Neutrophil (primary cell): ENCODE data around the gene ALDH1L2.

Experiments
- H3K27ac ChIP-seq: fragments of 200-600 bp; sonication (generic); 2 replicates; pipeline ENCODE4 v1.5.1; 2016; ENCODE audit warnings: mild to moderate bottlenecking, moderate library complexity
- H3K27me3 ChIP-seq: fragments of 200-600 bp; sonication (generic); 2 replicates; pipeline ENCODE4 v1.6.0; 2016; ENCODE audit warnings: mild to moderate bottlenecking
- H3K36me3 ChIP-seq: fragments of 200-600 bp; sonication (generic); 2 replicates; pipeline ENCODE4 v1.5.1; 2017
- H3K4me1 ChIP-seq, 2 experiments: fragments of 200-600 bp in 1 of 2; sonication (generic) in 1 of 2; 1 replicate in 1 of 2; 2 replicates in 1 of 2; pipeline versions ENCODE4 v1.5.1 to v1.6.1; 2013 to 2016; ENCODE audit warnings: low read depth in 1 of 2, low read length in 1 of 2, mild to moderate bottlenecking in 1 of 2, moderate library complexity in 1 of 2; ENCODE audit not compliant: control insufficient read depth in 1 of 2, insufficient read depth in 1 of 2
- H3K4me3 ChIP-seq, 2 experiments: fragments of 200-600 bp in 1 of 2; sonication (generic) in 1 of 2; 1 replicate in 1 of 2; 2 replicates in 1 of 2; pipeline ENCODE4 v1.5.1; 2013 to 2016; ENCODE audit warnings: low read depth in 1 of 2, low read length in 1 of 2, mild to moderate bottlenecking in 1 of 2, moderate library complexity in 1 of 2
- H3K9me3 ChIP-seq: fragments of 200-600 bp; sonication (generic); 2 replicates; pipeline ENCODE4 v1.5.1; 2016
- TF ChIP-seq, protein P1 (sequence below): fragments of 200-600 bp; sonication (generic); IDR thresholded peaks from 2 replicates; pipeline ENCODE4 v1.5.1; 2016; ENCODE audit warnings: antibody characterized with exemption

Gene ALDH1L2

GRCh38 chr12:105018776-105019175 is 65.5 kb downstream of the ALDH1L2 start:
- Histone ChIP-seq H3K27me3 (no peaks in the 10 kb centered on the region), H3K9me3 (no peaks in the 10 kb centered on the region), H3K27ac (no peak overlapping the region), H3K4me3 (no peak overlapping the region), H3K4me1 (no peaks in the 10 kb centered on the region), H3K36me3 (no peaks in the 10 kb centered on the region)
- TF ChIP-seq, protein P1, sequence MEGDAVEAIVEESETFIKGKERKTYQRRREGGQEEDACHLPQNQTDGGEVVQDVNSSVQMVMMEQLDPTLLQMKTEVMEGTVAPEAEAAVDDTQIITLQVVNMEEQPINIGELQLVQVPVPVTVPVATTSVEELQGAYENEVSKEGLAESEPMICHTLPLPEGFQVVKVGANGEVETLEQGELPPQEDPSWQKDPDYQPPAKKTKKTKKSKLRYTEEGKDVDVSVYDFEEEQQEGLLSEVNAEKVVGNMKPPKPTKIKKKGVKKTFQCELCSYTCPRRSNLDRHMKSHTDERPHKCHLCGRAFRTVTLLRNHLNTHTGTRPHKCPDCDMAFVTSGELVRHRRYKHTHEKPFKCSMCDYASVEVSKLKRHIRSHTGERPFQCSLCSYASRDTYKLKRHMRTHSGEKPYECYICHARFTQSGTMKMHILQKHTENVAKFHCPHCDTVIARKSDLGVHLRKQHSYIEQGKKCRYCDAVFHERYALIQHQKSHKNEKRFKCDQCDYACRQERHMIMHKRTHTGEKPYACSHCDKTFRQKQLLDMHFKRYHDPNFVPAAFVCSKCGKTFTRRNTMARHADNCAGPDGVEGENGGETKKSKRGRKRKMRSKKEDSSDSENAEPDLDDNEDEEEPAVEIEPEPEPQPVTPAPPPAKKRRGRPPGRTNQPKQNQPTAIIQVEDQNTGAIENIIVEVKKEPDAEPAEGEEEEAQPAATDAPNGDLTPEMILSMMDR = no peak

- TF ChIP-seq, protein P1 = no peak
- Histone ChIP-seq H3K36me3 (no peaks in the 10 kb centered on the region), H3K4me1 (no peaks in the 10 kb centered on the region), H3K27me3 (no peaks in the 10 kb centered on the region), H3K4me3 (no peak overlapping the region), H3K27ac (no peak overlapping the region), H3K9me3 (no peaks in the 10 kb centered on the region)
These were observed 66.2 kb downstream of the ALDH1L2 start for GRCh38 chr12:105018012-105018411.

GRCh38 chr12:105015543-105015942 is 68.7 kb downstream of the ALDH1L2 start:
- H3K4me3 ChIP-seq = no peak overlapping the region
- TF ChIP-seq, protein P1 = no peak
- no peaks in the 10 kb centered on the region for H3K9me3 ChIP-seq
- H3K27ac ChIP-seq = no peak overlapping the region
- no peaks in the 10 kb centered on the region for H3K27me3 ChIP-seq
- H3K4me1 ChIP-seq = no peaks in the 10 kb centered on the region
- no peaks in the 10 kb centered on the region for H3K36me3 ChIP-seq

- no peaks in the 10 kb centered on the region for H3K36me3 ChIP-seq
- H3K4me1 ChIP-seq = no peaks in the 10 kb centered on the region
- H3K27me3 ChIP-seq = no peaks in the 10 kb centered on the region
- TF ChIP-seq, protein P1 = no peak
- no peak overlapping the region for H3K27ac ChIP-seq
- no peak overlapping the region for H3K4me3 ChIP-seq
- no peaks in the 10 kb centered on the region for H3K9me3 ChIP-seq
These were observed 69.7 kb downstream of the ALDH1L2 start for GRCh38 chr12:105014603-105015002.

- TF ChIP-seq, protein P1 = no peak
- Histone ChIP-seq H3K27ac (no peak overlapping the region), H3K27me3 (no peaks in the 10 kb centered on the region), H3K9me3 (no peaks in the 10 kb centered on the region), H3K36me3 (no peaks in the 10 kb centered on the region), H3K4me3 (no peak overlapping the region), H3K4me1 (no peaks in the 10 kb centered on the region)
These were observed 70.4 kb downstream of the ALDH1L2 start for GRCh38 chr12:105013892-105014291.

DNA sequence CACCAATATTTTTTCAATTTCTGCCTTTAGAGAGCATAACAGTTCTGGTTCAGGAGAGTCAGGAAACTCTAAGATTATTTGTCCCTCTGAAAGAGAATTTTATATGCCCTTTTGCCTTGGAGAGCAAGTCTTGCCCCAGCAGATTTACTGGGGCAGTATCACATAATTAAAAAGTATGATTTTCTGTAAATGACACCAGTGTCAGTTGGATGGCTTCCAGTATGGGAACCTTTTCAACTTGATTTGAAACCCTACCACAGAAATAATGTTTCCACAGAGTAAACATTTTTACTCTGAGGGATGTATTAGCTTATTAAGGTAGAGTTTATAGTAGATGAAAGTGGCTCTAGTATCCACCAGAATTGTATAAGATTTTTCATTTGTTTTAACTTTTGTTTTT is 82.8 kb downstream of the ALDH1L2 start:
- TF ChIP-seq, protein P1 = no peak
- H3K27me3 ChIP-seq = no peaks in the 10 kb centered on the region
- no peaks in the 10 kb centered on the region for H3K36me3 ChIP-seq
- no peak overlapping the region for H3K27ac ChIP-seq
- H3K9me3 ChIP-seq = no peaks in the 10 kb centered on the region
- no peak overlapping the region for H3K4me3 ChIP-seq
- no peaks in the 10 kb centered on the region for H3K4me1 ChIP-seq
